GM04504 (cell line): ENCODE measurements around the gene ZNF469.

Experiments used
- DNase-seq: peaks from one replicate; pipeline ENCODE4 v3.0.0-alpha.2; 2012; ENCODE audit warnings: low read depth

Gene ZNF469

GRCh38 chr16:88378401-88378800, 4.4 kb upstream of the ZNF469 start:
- no peak for DNase-seq

DNA sequence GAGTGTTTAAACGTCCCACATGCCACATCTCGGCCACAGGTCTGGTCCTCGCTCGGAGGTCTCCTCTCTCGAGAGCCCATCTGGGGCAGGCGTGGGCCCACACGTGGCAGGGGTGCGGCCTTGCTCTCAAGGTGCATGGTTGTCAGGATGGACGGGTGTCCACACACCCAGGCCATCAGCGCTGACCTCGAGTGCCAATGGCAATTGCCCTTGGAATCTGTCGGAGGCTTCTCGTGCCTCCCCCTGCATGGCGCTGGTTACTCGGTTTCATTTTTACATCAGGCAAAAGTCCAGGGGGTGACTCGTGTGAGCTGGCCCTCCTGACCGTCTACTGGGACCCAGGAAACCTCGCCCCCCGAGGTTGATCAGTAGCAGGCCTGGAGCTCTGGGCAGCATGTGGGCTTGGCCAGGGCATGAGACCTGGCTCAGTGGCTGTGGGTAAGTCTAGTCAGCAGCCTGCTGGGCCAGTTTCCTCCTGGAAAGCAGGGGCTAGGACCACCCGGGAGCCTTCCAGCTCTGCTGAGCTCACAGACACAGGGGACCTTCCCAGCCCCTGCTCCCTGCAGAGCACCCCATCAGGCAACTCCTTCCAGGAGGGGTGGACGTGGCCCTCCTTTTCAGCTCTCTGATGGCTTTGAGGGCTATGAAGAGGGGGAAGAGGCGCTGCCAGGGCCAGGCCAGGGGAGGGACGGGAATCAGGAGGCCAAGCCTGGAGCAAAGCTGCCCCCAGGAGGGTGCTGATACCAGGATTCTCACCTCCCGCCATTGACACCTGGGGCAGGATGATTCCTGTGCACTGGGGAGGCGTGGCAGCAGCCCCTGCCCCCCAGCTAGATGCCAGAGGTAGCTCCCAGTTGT, 3.7 kb upstream of the ZNF469 start:
- DNase-seq, result no peak

DNA sequence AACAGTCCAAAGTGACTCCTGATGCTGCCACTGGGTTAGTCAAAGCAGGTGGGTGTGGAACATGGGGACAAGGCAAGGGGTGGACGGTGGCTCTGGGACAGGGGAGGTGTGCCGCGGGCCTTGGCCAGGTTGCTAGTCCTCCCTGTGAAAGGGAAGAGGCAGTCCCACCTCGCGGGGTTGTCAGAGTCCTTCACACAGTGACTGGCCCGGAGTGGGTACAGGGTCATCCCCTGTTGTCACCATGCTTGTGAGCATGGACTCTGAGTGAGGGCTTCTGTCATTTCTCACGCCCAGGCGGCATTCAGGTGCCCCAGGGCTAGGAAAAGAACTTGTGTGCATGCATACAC, 3.1 kb upstream of the ZNF469 start:
- no peak for DNase-seq

GRCh38 chr16:88380099-88380498, 2.7 kb upstream of the ZNF469 start:
- DNase-seq, result no peak

- DNase-seq, result no peak
Observed at GRCh38 chr16:88380619-88381018, 2.1 kb upstream of the ZNF469 start.

DNA sequence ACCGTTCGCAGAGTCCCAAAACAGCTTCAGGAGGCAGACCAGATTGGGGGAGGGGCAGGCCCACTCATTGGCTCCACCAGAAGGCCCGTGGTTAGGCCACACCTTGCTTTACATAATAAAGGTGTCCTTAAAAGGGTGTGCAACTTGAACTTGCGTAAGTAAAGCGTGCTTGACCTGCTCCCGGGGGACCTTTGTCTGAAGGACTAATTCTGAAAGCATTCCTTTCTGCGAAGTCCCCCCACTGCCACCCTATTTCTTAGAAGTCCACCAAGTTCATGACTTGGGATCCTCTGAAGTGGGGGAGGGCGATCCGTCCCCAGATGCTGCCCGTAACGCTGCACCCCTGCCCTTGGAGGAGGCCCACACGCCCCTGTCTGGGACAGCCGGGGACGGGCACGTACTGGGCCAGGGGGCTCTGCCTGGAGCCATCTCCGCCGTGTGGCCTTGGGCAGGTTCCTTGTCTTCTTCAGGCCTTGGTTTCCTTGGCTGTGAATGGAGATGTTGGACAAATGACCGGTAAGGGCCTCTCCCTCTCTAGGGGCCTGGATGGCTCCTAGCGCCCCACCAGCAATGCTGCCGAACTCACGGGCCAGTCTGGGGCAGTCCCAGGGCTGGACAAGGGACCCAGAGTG, 823 bp upstream of the ZNF469 start:
- no peak for DNase-seq

DNA sequence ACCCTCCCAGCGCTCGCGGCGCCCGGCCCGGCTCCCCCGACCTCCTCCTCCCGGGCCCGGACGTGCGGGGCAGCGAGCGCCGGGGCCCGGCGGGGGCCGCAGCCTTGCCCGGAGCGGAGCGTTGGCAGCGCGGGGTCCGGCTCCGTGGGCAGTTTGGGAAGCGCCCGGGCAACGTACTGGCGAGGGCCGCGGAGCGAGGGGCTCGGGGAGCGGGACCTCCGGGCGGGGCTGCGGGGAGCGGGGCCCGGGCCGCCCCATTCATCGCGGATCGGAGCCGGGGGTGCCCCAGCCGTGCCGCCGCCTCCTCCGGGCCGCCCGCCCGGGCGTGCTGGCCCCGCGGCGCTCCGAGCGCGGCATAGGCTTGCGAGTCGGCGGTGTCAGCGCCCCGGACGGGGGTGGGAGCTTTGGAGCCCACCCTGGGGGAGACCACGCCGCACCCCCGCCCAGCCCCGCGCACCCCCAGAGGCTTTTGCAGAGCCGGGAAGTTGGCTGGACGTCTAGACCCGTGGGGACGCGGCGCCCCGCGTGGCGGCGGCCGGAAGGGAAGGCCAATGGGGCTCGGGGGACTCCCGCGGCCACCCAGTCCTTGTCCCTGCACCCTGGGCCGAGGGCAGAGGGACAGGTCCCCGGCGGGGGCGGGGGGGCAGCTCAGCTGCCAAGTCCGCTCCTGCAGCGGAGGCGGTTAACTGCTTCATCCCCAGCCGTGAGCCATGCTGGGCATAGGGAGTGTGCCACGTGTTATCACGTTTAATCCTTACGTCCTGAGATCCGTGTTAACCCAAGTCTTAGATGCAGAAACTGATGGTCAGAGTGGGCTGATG, 852 bp downstream of the ZNF469 start:
- peak; percentile 42 for DNase-seq

- DNase-seq, result no peak
Observed at GRCh38 chr16:88384222-88385111, 1.7 kb downstream of the ZNF469 start.

DNA sequence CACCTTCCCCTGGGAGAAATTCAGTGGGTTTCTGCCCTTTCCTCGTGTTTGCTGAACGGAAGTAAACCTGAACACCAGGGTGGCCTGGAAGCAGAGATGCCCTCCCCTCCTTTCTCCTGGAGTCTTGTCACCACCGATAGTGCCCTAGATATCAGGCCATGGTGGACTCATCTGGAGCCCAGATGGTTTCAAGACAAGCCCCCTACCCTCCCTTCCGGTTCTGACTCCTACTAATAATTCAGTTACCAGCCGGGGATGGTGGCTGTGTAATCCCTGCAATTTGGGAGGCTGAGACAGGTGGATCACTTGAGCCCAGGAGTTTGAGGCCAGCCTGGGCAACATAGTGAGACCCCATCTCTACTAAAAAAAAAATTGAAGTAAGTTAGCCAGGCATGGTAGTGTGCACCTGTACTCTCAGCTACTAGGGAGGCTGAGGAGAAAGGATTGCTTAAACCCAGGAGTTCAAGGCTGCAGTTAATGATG, 2.4 kb downstream of the ZNF469 start:
- DNase-seq, result no peak

DNA sequence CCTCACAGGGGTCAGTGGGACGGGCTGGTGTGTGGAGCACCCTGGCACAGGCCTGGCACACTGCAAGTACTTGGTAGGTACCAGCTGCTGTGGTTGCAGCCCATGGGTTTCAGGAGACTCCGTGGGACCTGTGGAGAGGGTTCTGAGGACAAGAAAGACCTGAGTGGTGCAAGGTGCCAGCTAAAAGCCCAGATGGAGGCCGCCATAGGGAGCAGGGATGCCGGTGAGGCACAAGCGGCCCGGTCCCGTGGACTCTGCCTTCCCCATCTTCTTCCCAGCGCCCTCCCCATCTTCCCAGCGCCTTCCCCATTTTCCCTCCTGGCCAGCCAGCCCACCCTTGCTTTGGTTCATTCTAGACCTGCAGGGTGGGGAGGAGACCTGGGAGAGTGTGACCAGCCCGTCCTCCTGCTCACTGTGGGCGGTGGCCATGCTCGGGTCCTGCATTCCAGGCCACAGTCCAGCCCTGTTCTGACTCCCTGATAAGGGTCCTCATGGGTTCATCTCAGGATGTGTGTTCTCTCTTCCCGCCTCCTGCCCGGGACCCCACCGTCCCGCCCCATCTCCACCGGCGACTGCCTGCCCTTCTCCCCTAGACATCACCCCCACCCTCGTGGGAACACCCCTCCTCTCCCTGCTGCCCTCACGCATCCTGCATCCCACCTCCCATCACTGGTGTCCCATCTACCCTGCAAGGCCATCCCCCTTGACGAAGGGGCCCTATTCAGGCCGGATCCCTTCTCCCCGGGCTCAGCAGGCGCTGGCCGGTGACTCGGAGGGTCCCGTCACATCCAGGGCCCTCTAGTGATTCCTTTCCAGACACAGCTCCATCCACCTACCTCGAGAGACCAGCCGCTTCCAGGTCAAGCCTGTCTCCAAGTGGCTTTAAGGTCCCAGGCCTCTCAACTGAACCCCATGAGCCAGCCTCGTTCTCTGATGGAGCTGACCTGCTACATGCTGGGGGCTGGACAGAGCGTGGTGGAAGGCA, 3.4 kb downstream of the ZNF469 start:
- DNase-seq, result no peak

DNA sequence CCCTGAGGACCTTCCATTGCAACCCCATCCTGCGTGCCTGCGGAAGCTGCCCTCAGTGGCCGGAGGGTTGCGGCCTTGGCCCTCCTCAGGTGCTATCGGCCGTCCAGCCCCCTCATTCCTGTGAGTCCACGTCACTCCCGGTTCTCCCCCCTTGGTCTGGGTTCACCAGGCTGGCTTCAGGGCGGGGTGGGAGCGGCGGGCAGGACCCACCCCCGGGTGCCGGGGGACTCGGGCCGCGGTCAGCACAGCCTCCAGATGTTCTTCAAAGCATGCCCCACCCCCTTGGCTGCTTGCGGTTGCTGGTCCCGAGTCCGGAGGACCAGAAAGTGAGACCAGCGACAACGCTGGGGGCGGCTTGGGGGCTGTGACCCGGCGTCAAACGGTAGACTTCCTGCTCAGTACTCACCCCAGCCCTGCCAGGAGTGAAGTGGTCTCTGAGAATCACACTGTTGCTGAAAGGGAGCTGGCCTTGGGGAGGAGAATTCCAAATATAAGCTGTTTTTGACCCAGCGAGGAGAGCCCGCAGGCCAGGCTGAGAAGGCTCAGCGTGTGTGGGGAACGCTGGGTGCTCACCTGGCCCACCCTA, 4.5 kb downstream of the ZNF469 start:
- DNase-seq, result no peak

DNA sequence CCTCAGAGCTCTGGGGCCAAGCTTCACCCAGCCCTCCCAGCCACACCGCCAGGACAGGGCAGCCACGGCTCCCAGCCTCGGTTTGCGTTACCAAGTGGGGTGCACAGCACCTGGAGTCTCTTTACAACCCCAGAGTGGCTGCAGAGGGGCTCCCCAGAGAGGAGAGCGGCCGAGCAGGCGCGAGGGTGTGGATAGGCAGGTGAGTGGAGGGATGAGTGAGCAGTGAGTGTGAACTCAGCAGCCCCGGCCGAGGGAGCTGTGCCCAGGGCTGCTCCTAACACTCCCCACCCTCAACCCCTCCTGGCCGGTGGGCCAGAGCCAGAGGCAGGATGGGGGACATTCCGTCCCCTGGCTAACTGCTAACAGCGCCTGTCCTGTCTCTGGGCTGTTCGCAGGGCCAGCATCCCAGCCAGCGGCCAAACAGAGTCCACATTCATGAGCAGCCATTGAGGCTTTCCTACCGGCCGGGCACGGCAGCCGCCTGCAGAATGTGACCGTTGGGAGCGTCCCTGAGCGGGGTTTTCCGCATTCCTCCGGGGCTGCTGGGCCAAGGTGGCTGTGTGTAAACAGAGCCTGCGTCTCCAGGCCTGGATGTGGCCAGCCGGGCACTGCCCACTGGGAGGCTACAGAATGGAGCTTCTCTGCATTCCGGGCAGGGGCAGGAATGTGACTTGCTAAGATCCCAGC, 5.3 kb downstream of the ZNF469 start:
- DNase-seq, result no peak

DNA sequence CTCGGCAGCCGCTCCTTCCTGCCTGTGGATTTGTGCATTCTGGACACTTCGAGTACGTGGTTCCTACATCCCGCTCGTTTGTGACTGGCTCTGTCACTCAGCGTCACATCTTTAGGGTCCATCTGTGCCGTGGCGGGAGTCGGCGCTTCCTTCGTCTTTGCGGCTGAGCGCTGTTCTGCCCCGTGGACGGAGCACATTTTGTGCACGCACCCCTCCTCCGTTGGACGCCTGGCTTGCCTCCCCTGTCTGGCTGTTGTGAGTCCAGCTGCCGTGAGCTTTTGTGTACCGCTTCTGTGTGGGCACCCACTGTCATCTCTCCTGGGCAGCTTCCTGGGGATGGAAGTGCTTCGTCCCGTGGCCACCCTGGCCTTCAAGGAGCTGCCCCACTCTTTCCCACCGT, 6.4 kb downstream of the ZNF469 start:
- no peak for DNase-seq

GRCh38 chr16:88389621-88390160, 6.9 kb downstream of the ZNF469 start:
- DNase-seq, result no peak

GRCh38 chr16:88390265-88390664, 7.5 kb downstream of the ZNF469 start:
- DNase-seq, result no peak

- no peak for DNase-seq
Observed at GRCh38 chr16:88390735-88391134, 8.0 kb downstream of the ZNF469 start.

DNA sequence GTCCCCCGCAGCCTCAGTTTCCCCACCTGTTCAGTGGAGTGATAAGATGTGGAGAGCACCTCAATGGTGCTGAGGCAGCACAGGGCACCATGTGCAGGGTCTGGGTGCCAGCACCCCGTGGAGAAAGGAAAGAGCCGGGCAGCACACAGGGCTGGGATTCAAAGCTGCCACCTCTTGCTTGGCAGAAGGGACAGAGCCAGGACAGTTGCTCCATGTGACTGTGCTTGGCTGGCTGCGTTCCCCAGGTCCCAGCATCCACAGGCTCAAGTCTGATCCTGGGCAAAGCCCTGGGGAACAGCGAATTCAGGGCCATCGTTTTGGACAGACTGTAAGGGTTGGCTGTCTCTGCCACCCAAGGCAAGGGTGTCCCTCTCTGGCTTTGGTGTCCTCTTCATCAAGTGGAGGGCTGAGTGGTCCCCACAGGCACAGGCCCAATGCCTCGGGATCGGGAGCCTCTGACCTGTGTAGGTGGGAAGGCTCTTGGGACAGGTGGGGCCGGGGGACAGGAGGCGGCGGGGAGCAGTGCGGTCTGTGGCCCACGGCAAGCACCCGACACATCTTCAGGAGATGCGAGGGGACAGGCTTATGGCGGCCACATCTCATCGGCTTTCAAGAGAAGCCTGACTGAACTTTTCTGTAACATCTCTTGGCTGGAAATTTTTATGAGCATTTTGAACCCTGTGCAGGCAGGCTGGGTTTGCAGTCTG, 8.5 kb downstream of the ZNF469 start:
- DNase-seq, result no peak

DNA sequence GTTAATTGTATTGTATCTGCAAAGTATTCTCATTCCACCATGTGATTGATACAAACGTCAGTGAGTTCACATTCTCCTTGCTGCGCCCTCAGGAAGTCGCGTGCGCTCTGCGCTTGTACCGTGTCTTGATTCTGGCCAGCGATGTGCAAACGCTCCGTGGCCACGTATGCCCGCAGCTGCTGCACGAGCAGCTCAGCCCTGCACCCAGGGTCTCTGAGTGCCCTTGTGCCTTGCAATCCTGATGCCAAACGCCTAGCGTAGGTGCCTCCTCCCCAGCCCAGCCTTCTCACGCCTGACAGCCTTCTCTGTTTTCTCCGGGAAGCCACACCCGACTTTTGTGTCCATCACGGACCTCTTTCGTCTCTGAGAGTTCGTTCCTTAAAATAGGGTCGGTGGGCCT, 9.4 kb downstream of the ZNF469 start:
- no peak for DNase-seq

- DNase-seq, result no peak
Observed at GRCh38 chr16:88392616-88393015, 9.9 kb downstream of the ZNF469 start.
